HL-60 (cell line): ENCODE measurements around the gene TAF4.

Experiments
- DNase-seq, 2 experiments: peaks; one replicate each; pipeline ENCODE4 v3.0.0-alpha.2; 2010 to 2020; ENCODE audit warnings: low read depth in 1 of 2, low spot score in 1 of 2
- H3K27ac ChIP-seq: fragments of 250-450 bp; sonication (Bioruptor Pico); replicated peaks from 2 replicates; pipeline ENCODE4 v1.5.1; 2020; ENCODE audit warnings: mild to moderate bottlenecking, moderate library complexity
- H3K27me3 ChIP-seq: fragments of 250-450 bp; sonication (Bioruptor Pico); 2 replicates; pipeline ENCODE4 v1.5.1; 2021; ENCODE audit warnings: mild to moderate bottlenecking, moderate library complexity; ENCODE audit not compliant: insufficient read depth, poor library complexity, severe bottlenecking
- H3K4me3 ChIP-seq: replicated peaks from 2 replicates; pipeline ENCODE4 v1.5.1; 2011; ENCODE audit warnings: mild to moderate bottlenecking, control low read depth, low read length; ENCODE audit not compliant: insufficient read depth
- CTCF ChIP-seq: IDR thresholded peaks from one replicate; pipeline ENCODE4 v1.5.1; 2011; ENCODE audit warnings: low read length, control low read depth, inconsistent platforms; ENCODE audit not compliant: insufficient read depth
- GABPA ChIP-seq: IDR thresholded peaks from 2 replicates; pipeline ENCODE4 v1.6.1; 2012; ENCODE audit warnings: low read depth
- POLR2AphosphoS5 ChIP-seq: IDR thresholded peaks from 2 replicates; pipeline ENCODE4 v1.6.1; 2012; ENCODE audit warnings: low read depth
- REST ChIP-seq: IDR thresholded peaks from 2 replicates; pipeline ENCODE4 v1.6.1; 2012; ENCODE audit warnings: low read depth; ENCODE audit not compliant: insufficient replicate concordance
- SPI1 ChIP-seq: IDR thresholded peaks from 2 replicates; pipeline ENCODE4 v1.6.1; 2012; ENCODE audit warnings: low read depth, mild to moderate bottlenecking, borderline replicate concordance

TAF4 gene

GRCh38 chr20:62004614-62005013 is 61.1 kb downstream of the TAF4 start:
- no peak for DNase-seq
- Histone ChIP-seq H3K27ac (no peak overlapping the region), H3K27me3 (no peaks in the 10 kb centered on the region), H3K4me3 (no peak overlapping the region)
- no peak for TF ChIP-seq POLR2AphosphoS5
- no peak for TF ChIP-seq GABPA
- no peak for TF ChIP-seq CTCF
- no peak for TF ChIP-seq SPI1
- no peak for TF ChIP-seq REST

- H3K4me3 ChIP-seq: no peak overlapping the region
- no peak overlapping the region for H3K27ac ChIP-seq
- no peak for DNase-seq
- no peak for TF ChIP-seq GABPA
- no peak for TF ChIP-seq POLR2AphosphoS5
- no peak for TF ChIP-seq REST
- no peak for TF ChIP-seq SPI1
- no peak for TF ChIP-seq CTCF
- H3K27me3 ChIP-seq: no peaks in the 10 kb centered on the region
These were observed 61.9 kb downstream of the TAF4 start for GRCh38 chr20:62003567-62004405.

- H3K27ac ChIP-seq: no peak overlapping the region
- no peak for TF ChIP-seq SPI1
- no peak for TF ChIP-seq GABPA
- TF ChIP-seq CTCF: no peak
- TF ChIP-seq REST: no peak
- no peak for TF ChIP-seq POLR2AphosphoS5
- DNase-seq: no peak
These were observed 62.7 kb downstream of the TAF4 start for GRCh38 chr20:62002882-62003480.

More at GRCh38 chr20:62002882-62003480, 62.7 kb downstream of the TAF4 start:
- Histone ChIP-seq H3K4me3 (no peak overlapping the region), H3K27me3 (no peaks in the 10 kb centered on the region)
